Keratinocyte (primary cell): ENCODE measurements around the gene CDH13.

Experiments
- CTCF ChIP-seq, 3 experiments: IDR thresholded peaks in 1 of 3; conservative IDR thresholded peaks in 1 of 3; optimal IDR thresholded peaks in 1 of 3; 2 replicates in 2 of 3; 3 replicates in 1 of 3; pipeline versions ENCODE3 to v1.5.1; 2011; ENCODE audit warnings: low read length in 3 of 3, mild to moderate bottlenecking in 3 of 3, moderate library complexity in 2 of 3, control low read depth in 1 of 3, inconsistent platforms in 1 of 3; ENCODE audit not compliant: insufficient read depth in 2 of 3; ENCODE audit errors: extremely low read depth in 1 of 3
- EZH2 ChIP-seq: IDR thresholded peaks from one replicate; pipeline ENCODE4 v1.6.1; 2012; ENCODE audit warnings: inconsistent platforms, mild to moderate bottlenecking, low read length, moderate library complexity

DNA sequence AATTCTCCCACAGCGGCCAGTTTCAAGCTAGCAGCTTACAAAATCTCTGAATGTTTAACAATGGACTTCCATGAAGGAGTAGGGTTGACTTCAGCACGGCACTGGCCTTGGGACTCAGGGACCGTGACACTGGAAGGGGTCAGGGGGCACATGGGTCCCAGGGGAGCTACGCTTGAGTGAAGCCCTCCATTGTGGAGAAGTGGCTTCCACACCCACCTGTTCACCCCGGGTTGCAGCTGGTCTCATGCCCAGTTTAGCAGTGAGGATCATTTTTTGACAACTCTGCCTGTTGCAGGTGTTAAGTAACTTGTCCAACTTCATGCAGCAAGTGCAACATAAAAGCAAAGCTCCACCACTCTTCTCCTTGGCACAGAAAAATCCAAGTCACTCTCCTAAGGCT, 510.2 kb downstream of the CDH13 start:
- TF ChIP-seq CTCF (optimal IDR thresholded peaks at IDR 0.05 in 1 of 3, IDR thresholded peaks at IDR 0.05 in 1 of 3, conservative IDR thresholded peaks at IDR 0.05 in 1 of 3; ENCODE audit: extremely low read depth in 1 of 3, insufficient read depth in 2 of 3, low read length in 3 of 3) (no peak), EZH2 (no peak)
